Measurements from ENCODE around the gene HDAC9.

HDAC9 gene

GRCh38 chr7:18993933-18994668, 498.6 kb downstream of the HDAC9 start:
- Mint-ChIP-seq H3K27ac (no peak overlapping the region), H3K27me3 (no peaks in the 10 kb centered on the region), H3K36me3 (peaks cover 5% of the 10 kb centered on the region), H3K9me3 (no peaks in the 10 kb centered on the region), H3K4me3 (no peak overlapping the region), H3K4me1 (no peaks in the 10 kb centered on the region)
- ATAC-seq (ENCODE audit: low read depth) = no peak
- DNase-seq (ENCODE audit: low spot score in 2 of 2) = no peak

DNA sequence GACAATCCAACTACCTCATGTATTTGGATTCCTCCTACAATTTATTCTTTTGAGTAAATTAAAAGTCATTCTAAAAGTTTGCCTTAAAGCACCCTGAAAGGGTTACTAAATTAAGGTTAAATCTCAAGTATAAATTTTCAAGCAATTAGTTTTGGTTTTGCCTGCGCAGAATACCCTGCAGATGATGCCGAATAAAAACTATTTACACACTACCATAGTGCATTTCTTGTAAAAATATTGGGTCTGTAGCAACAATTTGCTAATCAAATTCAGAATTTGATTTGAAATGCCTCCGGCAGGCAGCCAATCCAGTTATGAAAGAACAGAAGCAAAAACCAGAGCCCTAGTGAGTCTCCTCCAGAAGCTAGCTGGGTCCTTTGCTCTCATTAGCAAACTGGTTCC, 499.7 kb downstream of the HDAC9 start:
- H3K27me3 Mint-ChIP-seq = no peaks in the 10 kb centered on the region
- no peak overlapping the region for H3K27ac Mint-ChIP-seq
- no peaks in the 10 kb centered on the region for H3K9me3 Mint-ChIP-seq
- H3K4me3 Mint-ChIP-seq = no peak overlapping the region
- DNase-seq (ENCODE audit: low spot score in 2 of 2) (no peak), ATAC-seq (ENCODE audit: low read depth) (no peak)
- peaks cover 5% of the 10 kb centered on the region for H3K36me3 Mint-ChIP-seq
- no peaks in the 10 kb centered on the region for H3K4me1 Mint-ChIP-seq

GRCh38 chr7:18995811-18996426, 500.4 kb downstream of the HDAC9 start:
- no peak overlapping the region for H3K4me3 Mint-ChIP-seq
- no peaks in the 10 kb centered on the region for H3K4me1 Mint-ChIP-seq
- H3K27me3 Mint-ChIP-seq = no peaks in the 10 kb centered on the region
- H3K36me3 Mint-ChIP-seq = peaks cover 5% of the 10 kb centered on the region
- no peaks in the 10 kb centered on the region for H3K9me3 Mint-ChIP-seq
- no peak for DNase-seq (ENCODE audit: low spot score in 2 of 2)
- ATAC-seq (ENCODE audit: low read depth) = no peak
- H3K27ac Mint-ChIP-seq = no peak overlapping the region

DNA sequence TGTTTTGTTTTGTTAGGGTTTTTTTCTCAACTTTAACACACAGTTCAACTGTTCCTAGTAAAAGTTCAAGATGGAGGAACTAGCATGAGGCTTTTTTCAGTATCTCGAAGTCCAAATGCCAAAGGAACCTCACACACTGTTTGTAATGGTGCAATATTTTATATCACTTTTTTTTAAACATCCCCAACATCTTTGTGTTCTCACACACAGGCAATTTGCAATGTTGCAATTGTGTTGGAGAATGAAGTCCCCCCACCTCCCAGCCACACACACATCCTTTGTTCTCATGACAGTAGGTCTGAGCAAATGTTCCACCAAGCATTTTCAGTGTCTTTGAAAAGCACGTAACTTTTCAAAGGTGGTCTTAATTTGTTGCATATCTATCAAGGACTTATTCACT, 501.0 kb downstream of the HDAC9 start:
- no peaks in the 10 kb centered on the region for H3K27me3 Mint-ChIP-seq
- no peaks in the 10 kb centered on the region for H3K9me3 Mint-ChIP-seq
- no peak overlapping the region for H3K4me3 Mint-ChIP-seq
- DNase-seq (ENCODE audit: low spot score in 2 of 2) = no peak
- H3K27ac Mint-ChIP-seq = no peak overlapping the region
- no peaks in the 10 kb centered on the region for H3K4me1 Mint-ChIP-seq
- H3K36me3 Mint-ChIP-seq = peaks cover 5% of the 10 kb centered on the region
- no peak for ATAC-seq (ENCODE audit: low read depth)

DNA sequence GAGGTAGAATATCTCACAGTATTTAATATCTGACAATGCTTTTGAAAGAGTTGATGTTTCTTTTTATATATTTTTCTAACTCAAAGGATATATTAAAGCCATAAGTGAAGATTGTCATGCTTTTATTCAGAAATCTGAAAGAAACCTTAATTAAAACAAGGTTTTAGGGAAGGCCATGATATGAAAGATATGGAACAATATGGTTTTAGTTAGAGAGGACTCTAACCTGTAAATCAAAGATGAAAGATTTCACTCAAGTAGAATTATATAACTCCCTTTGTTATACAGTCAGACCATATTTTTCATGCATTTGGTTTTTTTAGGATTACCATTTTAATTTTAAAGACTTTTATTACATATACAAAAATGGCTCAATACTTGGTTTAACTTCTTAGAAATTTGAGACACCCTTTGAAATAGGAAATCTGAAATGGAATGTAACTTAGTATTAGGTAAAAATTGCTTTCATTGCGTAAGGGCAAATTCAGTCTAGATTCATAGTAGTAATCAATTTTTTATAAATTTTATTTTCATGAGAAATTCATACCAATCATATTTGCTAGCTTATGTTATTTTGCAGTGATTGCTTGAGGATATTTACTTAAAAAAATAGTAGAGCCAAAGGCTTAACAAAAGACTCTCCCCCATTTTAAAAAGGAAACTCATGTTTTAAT, 502.1 kb downstream of the HDAC9 start:
- no peak for DNase-seq (ENCODE audit: low spot score in 2 of 2)
- Mint-ChIP-seq H3K27me3 (no peaks in the 10 kb centered on the region), H3K4me3 (no peak overlapping the region), H3K27ac (no peak overlapping the region), H3K9me3 (no peaks in the 10 kb centered on the region), H3K4me1 (no peaks in the 10 kb centered on the region), H3K36me3 (peaks cover 5% of the 10 kb centered on the region)
- no peak for ATAC-seq (ENCODE audit: low read depth)

DNA sequence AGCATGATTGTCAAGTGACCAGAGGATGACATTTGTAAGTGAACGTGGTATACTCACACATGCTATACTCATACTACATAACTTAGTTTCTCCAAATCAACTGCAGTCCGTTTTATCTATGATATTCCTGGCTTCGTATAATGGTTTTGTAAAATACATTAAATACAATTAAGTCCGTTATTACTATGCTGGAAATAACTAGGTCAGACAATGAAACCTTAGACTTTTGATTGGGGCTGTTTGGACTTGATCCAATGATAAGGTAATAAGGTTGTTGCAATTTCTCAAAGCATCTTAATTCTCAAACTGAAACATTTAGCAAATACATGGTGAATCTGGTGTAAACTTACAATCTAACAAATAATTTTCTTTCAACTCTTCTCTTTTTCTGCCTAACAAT, 504.9 kb downstream of the HDAC9 start:
- H3K4me3 Mint-ChIP-seq = no peak overlapping the region
- H3K36me3 Mint-ChIP-seq = peaks cover 5% of the 10 kb centered on the region
- DNase-seq (ENCODE audit: low spot score in 2 of 2) (no peak), ATAC-seq (ENCODE audit: low read depth) (no peak)
- no peaks in the 10 kb centered on the region for H3K4me1 Mint-ChIP-seq
- no peaks in the 10 kb centered on the region for H3K27me3 Mint-ChIP-seq
- H3K9me3 Mint-ChIP-seq = no peaks in the 10 kb centered on the region
- no peak overlapping the region for H3K27ac Mint-ChIP-seq

GRCh38 chr7:19001854-19002253, 506.3 kb downstream of the HDAC9 start:
- Mint-ChIP-seq H3K4me3 (no peak overlapping the region), H3K9me3 (no peaks in the 10 kb centered on the region), H3K27me3 (no peaks in the 10 kb centered on the region), H3K4me1 (no peaks in the 10 kb centered on the region), H3K36me3 (peaks cover 1% of the 10 kb centered on the region), H3K27ac (no peak overlapping the region)
- DNase-seq (ENCODE audit: low spot score in 2 of 2) (no peak), ATAC-seq (ENCODE audit: low read depth) (no peak)

DNA sequence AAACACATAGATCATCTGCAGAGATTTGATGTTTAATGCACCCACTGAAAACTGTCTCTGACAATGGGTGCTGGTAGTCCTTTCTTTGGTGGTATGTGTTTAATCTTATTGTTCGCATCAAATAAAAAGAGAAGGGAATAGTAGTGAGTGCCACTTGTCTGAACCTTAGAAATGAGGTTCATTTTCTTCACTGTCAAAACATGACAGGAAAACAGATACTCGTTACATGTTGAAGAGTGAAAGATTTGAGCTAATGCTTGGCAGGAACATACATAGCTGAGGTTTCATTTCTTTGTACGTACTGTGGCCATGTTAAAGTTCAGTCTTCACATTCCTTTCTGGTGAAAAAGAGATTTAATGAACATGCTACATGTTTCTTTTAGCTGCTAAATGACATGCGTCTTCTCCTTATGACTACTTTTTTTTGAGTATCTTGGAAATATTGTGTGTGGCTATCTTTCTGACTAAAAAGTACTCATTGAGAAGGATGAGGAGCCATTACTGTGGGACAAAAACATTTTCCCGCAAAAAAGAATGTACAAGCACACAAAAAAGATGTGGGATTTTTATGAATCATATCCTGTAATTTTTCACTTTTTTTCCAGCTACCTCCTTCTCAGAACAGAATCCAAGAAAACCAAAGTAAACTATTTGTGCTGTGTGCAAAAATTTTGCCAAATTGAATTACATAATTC, 513.8 kb downstream of the HDAC9 start:
- DNase-seq (ENCODE audit: low spot score in 2 of 2) = no peak

GRCh38 chr7:19009936-19010280, 514.4 kb downstream of the HDAC9 start:
- DNase-seq (ENCODE audit: low spot score in 2 of 2) (no peak), ATAC-seq (ENCODE audit: low read depth) (no peak)
- H3K4me1 Mint-ChIP-seq = no peaks in the 10 kb centered on the region
- H3K4me3 Mint-ChIP-seq = no peak overlapping the region
- no peaks in the 10 kb centered on the region for H3K9me3 Mint-ChIP-seq
- peaks cover 2% of the 10 kb centered on the region for H3K27me3 Mint-ChIP-seq
- no peaks in the 10 kb centered on the region for H3K36me3 Mint-ChIP-seq
- no peak overlapping the region for H3K27ac Mint-ChIP-seq

More for the DNA sequence above, 513.8 kb downstream of the HDAC9 start:
- H3K4me3 Mint-ChIP-seq = no peak overlapping the region
- H3K9me3 Mint-ChIP-seq = no peaks in the 10 kb centered on the region
- H3K4me1 Mint-ChIP-seq = no peaks in the 10 kb centered on the region
- peaks cover 2% of the 10 kb centered on the region for H3K27me3 Mint-ChIP-seq
- no peak overlapping the region for H3K27ac Mint-ChIP-seq
- ATAC-seq (ENCODE audit: low read depth) = no peak
- no peaks in the 10 kb centered on the region for H3K36me3 Mint-ChIP-seq

DNA sequence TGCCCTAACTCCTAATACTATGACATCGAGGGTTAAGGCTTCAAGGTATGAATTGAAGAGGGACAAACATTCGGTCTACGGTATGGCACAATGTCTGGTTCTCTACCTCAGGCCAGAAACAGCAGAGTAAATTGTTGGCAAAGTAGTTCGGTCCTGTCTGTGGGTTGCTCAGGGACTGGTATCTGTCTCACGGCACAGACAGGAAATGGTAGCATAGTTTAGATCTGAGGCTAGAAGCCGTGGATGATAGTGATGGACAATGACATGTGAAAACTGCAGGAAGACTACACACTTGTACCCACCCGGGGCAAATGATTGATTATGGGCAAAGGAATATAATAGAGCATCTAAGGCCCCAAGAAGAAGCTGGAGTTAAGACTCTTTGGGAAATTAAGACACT, 515.7 kb downstream of the HDAC9 start:
- no peak for DNase-seq (ENCODE audit: low spot score in 2 of 2)
- Mint-ChIP-seq H3K27me3 (peaks cover 2% of the 10 kb centered on the region), H3K27ac (no peak overlapping the region)

DNA sequence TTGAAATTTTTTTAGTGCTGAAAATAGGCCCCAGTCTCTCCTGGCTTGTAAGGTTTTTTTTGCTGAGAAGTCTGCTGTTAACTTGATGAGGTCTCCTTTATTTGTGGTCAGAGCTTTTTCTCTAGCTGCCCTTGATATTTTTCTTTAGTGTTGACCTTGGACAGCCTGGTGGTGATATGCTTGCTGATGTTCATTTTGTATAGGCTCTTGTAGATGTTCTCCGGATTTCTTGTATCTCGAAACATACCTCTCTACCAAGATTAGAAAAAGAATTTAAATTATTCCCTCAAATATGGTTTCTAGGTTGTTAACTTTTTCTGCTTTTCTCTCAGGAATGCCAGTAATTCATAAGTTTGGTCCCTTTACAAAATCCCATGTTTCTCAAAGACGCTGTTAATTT, 519.5 kb downstream of the HDAC9 start:
- Mint-ChIP-seq H3K27me3 (peaks cover 4% of the 10 kb centered on the region), H3K27ac (no peak overlapping the region), H3K36me3 (no peaks in the 10 kb centered on the region), H3K9me3 (peaks cover 8% of the 10 kb centered on the region), H3K4me1 (no peaks in the 10 kb centered on the region), H3K4me3 (no peak overlapping the region)
- no peak for ATAC-seq (ENCODE audit: low read depth)
- DNase-seq (ENCODE audit: low spot score in 2 of 2) = no peak

More for the DNA sequence above, 515.7 kb downstream of the HDAC9 start:
- no peak for ATAC-seq (ENCODE audit: low read depth)
- Mint-ChIP-seq H3K9me3 (peaks cover 2% of the 10 kb centered on the region), H3K4me3 (no peak overlapping the region), H3K4me1 (no peaks in the 10 kb centered on the region), H3K36me3 (no peaks in the 10 kb centered on the region)

- Mint-ChIP-seq H3K36me3 (no peaks in the 10 kb centered on the region), H3K27ac (no peak overlapping the region), H3K27me3 (peaks cover 4% of the 10 kb centered on the region), H3K9me3 (peaks cover 8% of the 10 kb centered on the region), H3K4me1 (no peaks in the 10 kb centered on the region), H3K4me3 (no peak overlapping the region)
- no peak for ATAC-seq (ENCODE audit: low read depth)
- no peak for DNase-seq (ENCODE audit: low spot score in 2 of 2)
These were observed 520.6 kb downstream of the HDAC9 start for GRCh38 chr7:19016140-19016539.

GRCh38 chr7:19017374-19017773, 521.8 kb downstream of the HDAC9 start:
- Mint-ChIP-seq H3K9me3 (peaks cover 8% of the 10 kb centered on the region), H3K27me3 (peaks cover 4% of the 10 kb centered on the region)
- no peak for DNase-seq (ENCODE audit: low spot score in 2 of 2)

DNA sequence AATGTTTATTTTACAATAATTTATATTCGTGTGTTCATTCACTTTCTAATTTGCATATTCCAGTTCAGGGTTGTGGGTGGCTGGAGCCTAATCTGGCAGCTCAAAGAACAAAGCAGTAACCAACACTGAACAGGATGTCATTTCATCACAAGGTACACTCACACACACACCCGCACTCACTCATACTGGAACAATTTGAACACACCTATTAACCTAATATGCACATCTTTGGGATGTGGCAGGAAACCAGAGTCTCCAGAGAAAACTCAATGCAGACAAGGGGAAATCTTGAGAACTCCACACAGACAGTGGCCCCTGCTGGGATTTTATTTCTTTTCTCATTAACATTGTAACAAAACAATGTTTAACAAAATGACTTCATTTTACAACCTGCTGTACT, 524.5 kb downstream of the HDAC9 start:
- ATAC-seq (ENCODE audit: low read depth) (no peak), DNase-seq (ENCODE audit: low spot score in 2 of 2) (no peak)
- Mint-ChIP-seq H3K36me3 (no peaks in the 10 kb centered on the region), H3K9me3 (peaks cover 8% of the 10 kb centered on the region), H3K4me1 (no peaks in the 10 kb centered on the region), H3K4me3 (no peak overlapping the region), H3K27ac (no peak overlapping the region), H3K27me3 (peaks cover 2% of the 10 kb centered on the region)

More at GRCh38 chr7:19017374-19017773, 521.8 kb downstream of the HDAC9 start:
- Mint-ChIP-seq H3K4me1 (no peaks in the 10 kb centered on the region), H3K27ac (no peak overlapping the region), H3K4me3 (no peak overlapping the region), H3K36me3 (no peaks in the 10 kb centered on the region)
- no peak for ATAC-seq (ENCODE audit: low read depth)
